SH-SY5Y (cell line): ENCODE results near the gene MED13.

Source experiments
- GATA2 ChIP-seq: IDR thresholded peaks from 2 replicates; pipeline ENCODE4 v1.6.1; 2011; ENCODE audit warnings: mild to moderate bottlenecking, low read depth, low read length
- GATA3 ChIP-seq: IDR thresholded peaks from 2 replicates; pipeline ENCODE4 v1.6.1; 2011; ENCODE audit warnings: low read depth, mild to moderate bottlenecking, low read length, moderate library complexity

Gene MED13

DNA sequence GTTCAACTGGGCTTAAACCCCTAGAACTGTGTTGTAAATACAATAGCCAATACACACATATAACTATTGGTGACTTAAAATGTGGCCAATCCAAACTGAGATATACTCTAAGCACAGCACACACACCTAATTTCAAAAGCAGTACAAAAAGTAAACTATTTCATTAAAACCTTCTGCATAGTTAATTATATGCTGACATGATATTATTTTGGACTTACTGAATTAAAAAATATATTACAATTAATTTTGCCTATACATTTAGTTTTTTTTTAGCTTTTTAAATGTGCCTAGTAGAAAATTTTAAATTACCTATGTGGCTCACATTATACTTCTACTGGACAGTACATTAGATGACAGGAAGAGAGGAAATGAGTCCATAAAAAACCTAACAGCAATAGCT, 21.5 kb downstream of the MED13 start:
- TF ChIP-seq GATA3 (no peak), GATA2 (no peak)

DNA sequence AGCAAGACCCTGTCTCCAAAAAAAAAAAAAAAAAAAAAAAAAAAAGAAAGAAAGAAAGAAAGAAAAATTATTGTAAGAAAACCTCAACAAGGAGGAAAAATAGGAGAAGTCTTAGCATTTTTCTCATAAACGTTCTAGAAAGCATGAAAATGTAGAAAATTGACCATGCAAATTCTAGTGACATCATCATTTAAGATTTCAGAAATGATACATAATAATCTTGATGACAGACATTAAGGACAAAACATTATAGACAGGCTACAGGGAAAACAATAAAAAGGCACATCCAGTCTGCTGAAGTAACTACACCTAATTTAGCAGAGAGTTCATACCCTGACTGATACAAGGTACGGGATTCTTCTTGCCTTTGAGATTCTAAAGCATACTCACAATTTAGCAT, 21.9 kb downstream of the MED13 start:
- TF ChIP-seq GATA3, result no peak
- no peak for TF ChIP-seq GATA2

DNA sequence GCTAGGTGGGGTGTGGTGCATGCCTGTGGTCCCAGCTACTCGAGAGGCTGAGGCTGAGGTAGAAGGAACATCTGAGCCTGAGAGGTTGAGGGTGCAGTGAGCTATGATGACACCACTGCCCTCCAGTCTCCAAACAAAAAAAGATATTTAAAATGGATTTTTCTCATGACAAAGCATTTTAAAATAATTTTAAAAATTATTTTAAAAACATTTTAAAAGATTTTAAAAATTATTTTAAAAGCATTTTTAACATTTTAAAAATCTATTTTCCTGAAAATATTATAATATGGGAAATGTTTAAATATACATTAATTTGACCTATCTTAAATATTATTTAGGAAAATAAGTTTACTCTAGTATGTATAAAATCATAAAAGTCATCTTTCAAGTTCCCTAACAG, 26.8 kb downstream of the MED13 start:
- no peak for TF ChIP-seq GATA3
- no peak for TF ChIP-seq GATA2

DNA sequence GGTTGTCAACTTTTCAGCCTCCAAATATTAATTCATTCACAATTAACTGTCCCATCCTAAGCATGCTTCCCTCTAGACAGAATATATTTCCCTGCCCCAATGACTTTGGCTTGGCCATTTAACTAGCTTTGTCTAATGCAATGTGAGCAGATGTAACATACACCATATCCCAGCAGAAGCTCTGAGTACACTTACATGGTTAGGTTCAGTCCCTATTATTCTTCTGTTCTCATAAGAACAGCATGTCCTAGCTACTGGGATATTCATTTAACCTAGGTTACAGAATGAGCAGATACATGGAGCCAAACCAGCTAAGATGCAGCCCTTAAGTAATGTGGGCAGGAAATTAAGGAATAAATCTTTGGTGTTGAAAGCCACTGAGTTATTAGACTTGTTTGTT, 31.8 kb downstream of the MED13 start:
- TF ChIP-seq GATA3, result no peak
- TF ChIP-seq GATA2, result no peak

DNA sequence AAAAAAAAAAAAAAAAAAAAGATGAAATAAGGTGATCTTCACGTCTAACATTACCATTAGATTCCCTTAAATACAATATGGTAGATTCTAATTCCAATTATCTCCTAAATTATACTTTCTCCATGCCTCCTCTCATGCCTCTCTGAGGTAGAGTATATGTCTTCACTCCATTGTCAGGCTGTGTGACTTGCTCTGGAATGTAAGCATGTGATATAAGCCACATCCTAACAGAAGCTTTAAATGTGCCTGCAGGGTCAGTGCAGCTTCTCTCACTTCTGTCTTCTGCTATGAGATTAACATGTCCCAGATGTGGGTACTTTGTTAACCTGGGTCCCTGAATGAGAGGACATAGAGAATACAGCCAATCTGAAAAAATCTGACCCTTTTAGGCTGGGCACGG, 32.6 kb downstream of the MED13 start:
- TF ChIP-seq GATA2, result no peak
- TF ChIP-seq GATA3, result no peak

DNA sequence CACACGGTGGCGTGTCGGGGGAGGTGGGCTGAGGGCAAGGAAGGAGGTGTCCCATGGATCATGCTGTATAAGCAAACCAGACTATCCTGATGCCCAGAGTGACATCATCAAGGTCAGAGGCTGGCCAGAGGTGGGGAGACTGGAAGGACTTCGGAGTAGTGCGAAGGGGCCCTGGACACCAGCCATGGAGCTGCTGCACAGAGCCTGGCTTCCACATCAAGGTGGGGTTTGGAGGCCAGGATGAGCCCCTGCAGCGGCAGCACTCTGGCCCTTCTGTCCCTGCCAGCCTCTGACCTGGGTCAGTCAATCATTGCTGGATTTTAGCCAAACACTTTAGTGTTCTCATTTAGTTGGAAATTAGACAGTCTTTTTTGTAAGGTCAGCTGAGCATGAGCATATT, 34.8 kb downstream of the MED13 start:
- no peak for TF ChIP-seq GATA2
- no peak for TF ChIP-seq GATA3

DNA sequence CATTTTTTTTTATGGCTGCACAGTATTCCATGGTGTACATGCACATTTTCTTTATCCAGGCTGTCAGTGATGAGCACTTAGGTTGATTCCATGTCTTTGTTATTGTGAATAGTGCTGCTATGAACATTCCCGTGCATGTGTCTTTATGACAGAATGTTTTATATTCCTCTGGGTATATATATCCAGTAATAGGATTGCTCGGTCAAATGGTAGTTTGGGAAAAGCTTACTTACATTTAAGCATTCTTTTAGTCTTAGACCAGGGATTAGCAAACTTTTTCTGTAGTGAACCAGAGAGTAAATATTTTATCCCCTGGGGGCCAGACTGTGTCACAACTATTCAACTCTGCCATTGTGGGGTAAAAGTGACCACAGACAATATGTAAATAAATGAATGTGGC, 40.2 kb downstream of the MED13 start:
- TF ChIP-seq GATA3 (no peak), GATA2 (no peak)

DNA sequence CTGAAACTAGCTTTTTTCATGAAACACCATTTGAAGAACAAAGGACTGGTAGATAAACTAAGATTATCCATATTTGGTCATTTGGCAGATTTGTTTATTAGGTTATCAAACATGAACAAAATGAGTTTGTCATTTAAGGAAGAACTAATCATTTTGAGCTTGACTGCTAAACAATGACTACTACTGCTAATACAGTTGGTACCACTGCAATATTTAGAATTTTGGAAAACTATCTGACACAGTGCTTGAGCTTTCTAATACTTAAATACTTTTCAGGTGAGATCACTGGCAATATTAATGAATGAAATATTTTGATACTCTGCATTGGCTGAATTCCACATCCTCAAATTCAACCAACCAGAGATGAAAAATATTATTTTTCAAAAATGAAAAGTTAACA, 47.2 kb downstream of the MED13 start:
- no peak for TF ChIP-seq GATA3
- no peak for TF ChIP-seq GATA2

DNA sequence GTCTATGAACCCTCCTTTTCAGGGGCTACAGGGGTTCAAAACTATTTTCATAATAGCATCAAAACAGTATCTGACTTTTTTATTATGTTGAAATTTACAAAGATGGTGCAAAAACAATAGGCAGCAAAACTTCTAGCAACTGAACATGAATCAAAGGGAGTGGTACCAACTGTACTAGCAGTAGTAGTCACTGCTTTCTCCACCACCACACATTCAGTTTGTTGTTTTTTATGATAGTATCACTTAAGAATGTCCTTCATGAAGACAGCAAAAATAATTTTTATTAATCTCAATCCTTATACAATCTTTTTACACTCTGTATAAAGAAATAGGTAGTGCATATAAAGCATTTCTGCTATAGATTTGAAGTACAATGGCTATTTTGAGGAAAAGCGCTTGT, 47.6 kb downstream of the MED13 start:
- TF ChIP-seq GATA3 (no peak), GATA2 (no peak)

DNA sequence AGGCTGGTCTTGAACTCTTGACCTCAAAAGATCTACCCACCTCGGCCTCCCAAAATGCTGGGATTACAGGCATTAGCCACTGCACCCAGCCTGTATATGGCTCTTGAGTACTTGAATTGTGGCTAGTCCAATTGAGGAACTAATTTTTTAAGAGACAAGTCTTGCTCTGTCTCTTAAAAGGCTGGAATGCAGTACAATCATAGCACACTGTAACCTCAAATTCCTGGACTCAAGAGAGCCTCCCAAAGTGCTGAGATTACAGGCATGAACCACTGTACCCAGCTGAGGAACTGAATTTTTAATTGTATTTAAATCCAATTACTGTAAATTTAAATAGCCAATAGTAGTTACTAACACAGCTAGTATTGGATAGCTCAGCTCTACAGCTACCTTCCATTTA, 50.6 kb downstream of the MED13 start:
- TF ChIP-seq GATA3 (no peak), GATA2 (no peak)

DNA sequence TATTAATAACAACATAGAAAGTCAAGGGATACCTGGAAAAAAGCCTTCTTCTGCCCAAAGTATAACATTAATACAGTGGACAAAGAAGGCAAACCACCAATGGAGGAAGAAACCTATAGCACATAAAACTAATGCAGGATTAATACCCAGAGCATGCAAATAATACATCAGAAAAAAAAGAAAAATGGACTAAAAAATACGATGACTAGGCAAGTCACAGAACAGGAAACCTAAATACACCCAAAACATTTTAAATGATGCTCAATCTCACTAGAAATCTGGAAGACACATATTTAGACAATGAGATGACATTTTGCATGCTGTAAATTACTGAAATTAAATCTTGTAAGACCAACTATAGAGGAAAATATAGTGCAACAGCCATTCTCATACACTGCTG, 55.9 kb downstream of the MED13 start:
- TF ChIP-seq GATA2, result no peak
- no peak for TF ChIP-seq GATA3

DNA sequence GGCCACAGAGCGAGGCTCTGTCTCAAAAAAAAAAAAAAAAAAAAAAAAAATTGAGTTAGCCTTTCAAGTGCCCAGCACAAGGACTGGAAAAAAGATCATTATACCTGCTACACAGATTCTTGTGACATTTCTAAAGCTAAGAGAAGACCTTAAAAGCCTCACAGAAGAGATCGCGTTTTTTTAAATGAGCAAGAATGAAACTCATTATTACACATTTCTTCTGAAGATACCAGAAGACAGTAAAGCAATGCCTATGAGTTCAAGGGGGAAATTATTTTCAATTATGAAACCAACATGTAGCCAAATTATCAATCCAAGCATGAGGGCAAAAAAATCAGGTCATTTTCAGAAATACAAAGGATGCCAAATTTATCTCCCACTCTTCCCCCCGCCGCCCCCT, 56.8 kb downstream of the MED13 start:
- TF ChIP-seq GATA3 (no peak), GATA2 (no peak)

DNA sequence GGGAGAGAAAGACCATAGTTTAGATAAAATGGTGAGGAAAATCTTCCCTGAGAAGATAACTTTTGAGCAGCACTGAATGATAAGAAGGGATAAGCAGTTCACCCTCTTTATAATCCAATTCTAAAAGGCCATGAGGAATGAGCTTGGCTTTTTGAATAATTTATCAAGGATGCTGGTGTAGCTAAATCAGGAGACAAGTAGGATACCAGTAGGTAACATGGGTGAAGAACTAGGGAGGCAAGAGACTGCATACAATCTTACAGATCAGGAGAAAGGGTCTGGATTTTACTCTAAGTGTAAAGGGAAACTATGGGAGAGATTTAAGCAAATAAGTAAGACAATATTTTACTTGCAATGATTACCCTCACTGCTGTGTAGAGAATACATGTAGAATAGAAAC, 60.7 kb downstream of the MED13 start:
- no peak for TF ChIP-seq GATA3
- TF ChIP-seq GATA2, result no peak

DNA sequence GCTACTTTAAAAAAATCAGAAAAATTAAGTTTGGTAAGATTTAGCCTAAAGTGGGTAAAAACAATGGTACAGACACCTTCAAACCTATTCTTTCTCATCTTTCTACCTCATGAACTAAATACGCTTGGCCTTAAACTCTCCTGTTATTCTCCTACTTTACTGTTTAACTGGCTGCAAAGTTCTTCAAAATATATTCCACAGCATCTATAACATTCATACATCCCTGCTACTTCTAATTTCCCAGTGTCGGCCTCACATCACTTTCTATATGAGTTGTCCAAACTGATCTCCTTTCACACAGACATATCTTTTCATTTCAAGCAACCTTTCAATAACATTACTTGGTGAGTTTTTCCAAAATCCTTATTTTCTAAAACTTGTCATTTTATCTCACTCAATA, 64.0 kb downstream of the MED13 start:
- TF ChIP-seq GATA3, result no peak
- TF ChIP-seq GATA2, result no peak

DNA sequence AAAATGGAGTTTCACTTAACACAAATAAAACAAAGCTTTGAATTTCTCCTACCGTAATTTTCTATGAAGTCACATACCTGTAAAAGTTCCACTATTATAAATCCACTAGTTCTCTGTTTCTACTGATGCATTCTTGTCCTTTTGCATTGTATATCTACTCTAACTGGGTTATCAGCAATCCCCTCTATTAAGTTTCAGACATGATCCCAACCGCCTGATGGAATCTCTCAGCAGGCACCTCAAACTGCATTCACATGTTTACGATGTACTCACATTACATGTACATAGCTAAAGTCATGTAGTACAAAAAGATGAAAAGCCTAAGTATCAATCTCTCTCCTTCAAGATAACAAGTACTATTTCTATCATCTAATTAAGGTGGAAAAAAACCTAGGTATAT, 64.9 kb downstream of the MED13 start:
- TF ChIP-seq GATA3 (no peak), GATA2 (no peak)

DNA sequence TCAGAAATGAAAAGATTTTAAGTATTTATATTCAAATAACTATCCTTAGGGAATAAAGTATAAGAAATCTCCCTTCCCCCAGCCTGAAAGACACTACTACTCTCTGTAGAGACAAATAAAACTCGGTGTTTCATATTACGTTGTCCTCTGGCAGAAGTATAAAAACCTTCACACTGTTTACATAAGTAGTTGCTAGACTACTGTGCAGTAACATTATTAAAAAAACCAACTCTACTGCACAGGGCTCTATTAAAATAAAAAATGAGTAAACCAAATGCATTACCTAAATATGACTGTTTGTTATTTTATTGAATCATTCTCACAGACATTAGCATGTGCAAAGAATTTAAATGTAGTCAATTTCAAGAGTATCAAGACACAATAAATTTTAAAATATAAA, 67.4 kb downstream of the MED13 start:
- TF ChIP-seq GATA2 (no peak), GATA3 (no peak)

DNA sequence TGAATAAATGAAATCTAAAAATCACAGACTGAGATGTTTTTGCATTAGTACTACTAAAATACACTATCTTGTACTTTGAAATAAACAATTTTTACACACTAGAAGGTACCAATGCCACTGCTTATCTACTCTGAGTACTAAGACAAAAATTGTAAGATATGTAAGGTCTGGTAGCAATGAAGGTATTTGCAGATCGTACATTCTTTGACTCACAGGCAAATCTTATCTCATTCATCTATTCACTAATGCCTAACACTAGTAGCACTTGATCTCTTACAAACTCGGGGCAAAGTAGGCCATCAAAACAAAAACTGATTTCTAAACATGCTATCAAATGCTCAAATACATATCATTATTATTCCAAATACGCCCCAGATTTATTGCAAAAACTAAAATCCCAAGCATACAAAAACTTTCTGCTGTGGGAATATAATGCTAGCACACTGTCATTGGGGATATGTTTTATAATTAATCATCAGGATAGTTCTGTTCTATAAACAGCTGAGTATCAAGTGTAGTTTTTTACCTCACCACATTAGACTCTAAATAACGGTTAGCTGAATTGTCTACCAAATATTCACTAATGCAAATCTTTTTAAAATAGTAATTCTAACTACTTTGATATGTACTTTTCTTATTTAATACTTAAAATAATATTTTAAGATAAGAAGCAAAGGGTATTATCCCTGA, 68.0 kb downstream of the MED13 start:
- TF ChIP-seq GATA2, result no peak
- TF ChIP-seq GATA3, result no peak
